Right forelimb (tissue), 1 donor: ENCODE results near the gene MMP23B.
"Not testable (repeated sequence)": the region's sequence is repeated elsewhere in the genome, so short reads cannot be mapped to it uniquely, and the experiment has no call there.

ENCODE experiments used
- DNase-seq: peaks from one replicate; pipeline ENCODE4 v3.0.0-alpha.2; 2018

The MMP23B gene

DNA sequence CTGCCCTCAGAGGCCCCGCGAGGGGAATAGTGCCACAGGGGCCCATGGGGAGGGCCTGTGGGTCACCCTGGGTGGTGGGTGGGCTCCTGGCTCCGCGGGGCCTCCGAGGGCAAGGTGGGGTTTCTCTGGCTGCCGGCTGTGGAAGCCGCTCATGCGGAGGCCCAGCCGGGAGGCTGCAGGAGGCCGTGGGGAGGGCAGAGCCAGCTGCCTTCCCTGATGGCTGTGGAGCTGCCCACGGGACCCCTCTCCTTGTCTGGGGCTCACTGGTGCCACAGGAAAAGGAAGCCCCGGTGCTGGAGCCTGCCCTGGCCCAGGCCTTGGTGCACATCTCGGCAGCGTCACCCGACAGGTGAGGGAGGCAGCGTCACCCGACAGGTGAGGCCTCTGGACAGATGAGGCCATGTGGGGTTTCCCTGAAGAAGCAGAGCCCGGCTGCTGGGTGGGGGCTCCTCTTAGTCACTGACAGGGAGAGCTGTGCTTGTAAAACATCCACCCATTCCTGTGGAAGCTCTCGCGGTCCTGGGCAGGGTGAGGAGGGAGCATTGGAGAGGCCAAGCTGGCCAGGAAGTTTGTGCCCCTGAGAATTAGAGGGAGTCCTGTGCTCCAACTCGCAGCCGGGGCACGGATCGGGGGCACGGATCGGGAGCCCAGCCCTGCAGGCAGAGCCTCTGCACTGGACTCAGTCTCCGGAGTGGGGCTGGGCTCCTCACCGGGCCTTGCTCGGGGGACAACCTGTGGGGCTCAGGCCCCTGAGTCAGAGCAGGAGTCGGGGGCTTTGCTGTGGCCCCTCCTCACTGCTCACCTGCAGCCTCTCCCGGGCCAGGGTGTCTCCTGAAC, 10.6 kb upstream of the MMP23B start:
- DNase-seq, result no peak

DNA sequence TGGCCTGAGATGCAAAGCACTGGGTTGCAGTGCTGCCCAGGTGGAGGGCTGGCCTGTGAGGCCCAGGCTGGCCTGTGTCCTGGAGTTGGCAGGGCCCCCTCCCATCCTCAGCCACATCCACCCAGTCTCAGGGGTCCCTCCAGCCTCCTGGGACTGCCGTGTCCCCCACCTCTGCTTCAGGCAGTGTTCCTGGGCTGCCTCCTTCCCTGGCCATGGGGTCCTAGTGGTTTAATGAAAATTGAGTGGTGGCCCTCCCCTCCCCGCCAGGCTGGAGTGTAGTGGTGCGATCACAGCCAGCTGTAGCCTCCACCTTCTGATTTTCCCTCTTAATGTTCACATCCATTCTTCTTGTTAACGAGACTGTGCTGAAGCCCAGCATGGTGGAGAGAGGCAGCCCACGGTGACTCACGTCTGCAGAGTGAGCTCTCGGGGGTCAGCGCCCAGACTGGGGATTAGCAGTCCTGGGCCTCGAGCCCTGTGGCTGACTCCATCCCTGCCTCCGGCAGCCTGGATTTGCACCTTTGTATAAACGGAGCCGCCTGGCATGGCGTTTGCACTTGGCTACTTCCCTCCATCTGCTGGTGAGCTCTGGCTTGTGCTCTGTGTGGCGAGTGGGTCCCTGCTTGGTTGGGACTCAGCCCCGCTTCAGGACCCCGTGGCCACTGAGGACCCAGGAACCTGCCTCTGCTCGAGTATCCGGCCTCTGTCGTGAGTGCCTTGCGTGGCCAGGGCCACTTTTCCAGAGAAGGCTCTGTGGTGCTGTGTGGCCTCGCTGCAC, 9.8 kb upstream of the MMP23B start:
- no peak for DNase-seq

DNA sequence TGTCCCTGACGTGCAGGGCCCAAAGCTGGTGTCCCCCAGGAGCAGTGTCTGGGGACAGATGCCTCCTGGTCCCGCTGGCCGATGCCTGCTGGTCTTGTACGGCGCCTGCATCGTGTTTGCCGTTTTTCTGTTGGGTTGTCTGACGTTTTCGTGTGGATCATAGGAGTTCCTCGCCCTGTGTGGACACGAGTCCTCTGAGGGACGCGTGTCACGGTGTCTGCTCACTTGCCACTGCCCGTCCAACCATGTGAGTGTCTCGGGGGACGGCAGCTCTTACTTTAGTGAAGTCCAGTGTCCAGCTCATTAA, 9.2 kb upstream of the MMP23B start:
- no peak for DNase-seq

DNA sequence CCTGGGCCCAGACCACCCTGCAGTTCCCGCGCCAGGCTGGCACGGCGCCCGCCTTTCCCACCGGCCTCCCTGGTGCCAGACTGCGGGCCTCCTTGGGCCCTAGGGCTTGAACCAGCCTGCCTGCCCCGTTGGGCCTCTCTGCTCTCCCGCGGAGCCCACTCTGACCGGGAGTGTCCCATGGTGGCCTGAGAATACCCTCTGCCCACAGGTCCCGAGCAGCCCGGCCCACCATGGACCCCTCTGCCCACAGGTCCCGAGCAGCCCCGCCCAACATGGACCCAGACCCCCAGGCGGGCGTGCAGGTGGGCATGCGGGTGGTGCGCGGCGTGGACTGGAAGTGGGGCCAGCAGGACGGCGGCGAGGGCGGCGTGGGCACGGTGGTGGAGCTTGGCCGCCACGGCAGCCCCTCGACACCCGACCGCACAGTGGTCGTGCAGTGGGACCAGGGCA, 8.8 kb upstream of the MMP23B start:
- DNase-seq, result no peak

DNA sequence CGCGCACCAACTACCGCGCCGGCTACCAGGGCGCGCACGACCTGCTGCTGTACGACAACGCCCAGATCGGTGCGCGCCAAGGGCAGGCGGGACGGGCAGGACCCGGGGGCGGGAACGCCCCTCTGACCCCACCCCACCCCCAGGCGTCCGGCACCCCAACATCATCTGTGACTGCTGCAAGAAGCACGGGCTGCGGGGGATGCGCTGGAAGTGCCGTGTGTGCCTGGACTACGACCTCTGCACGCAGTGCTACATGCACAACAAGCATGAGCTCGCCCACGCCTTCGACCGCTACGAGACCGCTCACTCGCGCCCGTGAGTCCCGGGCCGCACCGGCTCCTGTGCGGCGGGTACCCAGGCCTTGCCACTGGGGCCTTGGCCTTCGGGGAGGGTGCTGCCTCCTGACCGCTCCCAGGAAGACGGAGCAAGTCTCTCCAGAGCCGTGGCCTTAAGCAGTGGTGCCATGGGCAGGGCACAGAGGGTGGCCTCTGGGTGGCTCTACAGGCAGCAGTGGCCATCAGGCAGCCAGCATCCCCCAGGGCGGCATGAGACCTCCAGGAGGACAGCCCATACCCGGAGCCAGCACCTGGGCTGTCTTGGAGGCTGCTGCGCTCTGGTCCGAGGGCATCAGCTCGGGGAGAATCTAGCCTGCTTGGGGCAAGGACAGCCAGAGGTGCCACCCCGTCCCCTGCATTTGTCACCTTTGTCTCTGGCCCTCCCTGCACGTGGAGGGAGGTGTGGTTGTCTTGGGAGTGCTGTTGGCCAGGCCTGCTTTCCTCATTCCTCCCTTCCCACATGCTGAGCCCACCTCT, 8.1 kb upstream of the MMP23B start:
- peak; percentile 39 for DNase-seq

DNA sequence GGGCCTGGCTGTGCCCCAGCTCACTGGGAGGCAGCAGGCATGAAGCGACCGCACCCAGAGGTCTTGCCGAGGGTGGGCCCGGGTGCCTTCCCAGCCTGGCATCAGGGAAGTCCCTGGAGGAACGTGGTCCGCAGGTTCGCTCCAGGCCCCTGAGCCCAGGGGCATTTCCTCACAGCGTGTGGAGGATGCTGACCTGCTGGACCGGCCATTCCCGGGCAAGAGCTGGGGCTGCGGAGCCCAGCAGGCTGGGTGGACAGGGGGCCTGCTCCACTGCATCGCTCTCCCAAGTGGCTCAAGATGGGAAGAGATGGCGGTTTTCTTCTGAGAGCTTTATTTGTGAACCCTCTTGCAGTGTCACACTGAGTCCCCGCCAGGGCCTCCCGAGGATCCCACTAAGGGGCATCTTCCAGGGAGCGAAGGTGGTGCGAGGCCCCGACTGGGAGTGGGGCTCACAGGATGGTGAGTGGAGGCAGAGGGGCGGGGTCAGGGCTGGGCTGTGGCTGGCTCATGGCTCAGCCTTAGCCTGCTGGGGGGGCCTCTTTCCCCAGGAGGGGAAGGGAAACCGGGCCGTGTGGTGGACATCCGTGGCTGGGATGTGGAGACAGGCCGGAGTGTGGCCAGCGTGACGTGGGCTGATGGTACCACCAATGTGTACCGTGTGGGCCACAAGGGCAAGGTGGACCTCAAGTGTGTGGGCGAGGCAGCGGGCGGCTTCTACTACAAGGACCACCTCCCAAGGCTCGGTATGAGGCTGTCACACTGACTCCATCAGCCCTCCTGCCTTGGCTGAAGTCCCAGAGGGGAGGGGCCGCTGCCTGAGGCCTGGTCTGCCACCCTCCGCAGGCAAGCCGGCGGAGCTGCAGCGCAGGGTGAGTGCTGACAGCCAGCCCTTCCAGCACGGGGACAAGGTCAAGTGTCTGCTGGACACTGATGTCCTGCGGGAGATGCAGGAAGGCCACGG, 7.2 kb upstream of the MMP23B start:
- DNase-seq, result peak; percentile 64

DNA sequence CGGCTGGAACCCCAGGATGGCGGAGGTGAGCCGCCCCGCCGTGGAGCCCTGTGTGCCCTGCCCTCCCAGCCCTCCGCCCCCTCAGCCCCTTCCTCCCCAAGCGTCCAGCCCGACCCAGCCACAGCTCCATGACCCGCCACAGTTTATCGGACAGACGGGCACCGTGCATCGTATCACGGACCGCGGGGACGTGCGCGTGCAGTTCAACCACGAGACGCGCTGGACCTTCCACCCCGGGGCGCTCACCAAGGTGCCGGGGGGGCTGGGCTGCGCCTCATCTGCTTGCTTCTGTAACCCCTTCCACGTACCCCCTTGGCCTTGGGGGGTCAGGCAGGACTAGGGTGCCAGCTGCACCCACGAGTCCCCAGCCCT, 6.6 kb upstream of the MMP23B start:
- DNase-seq, result peak; percentile 44

DNA sequence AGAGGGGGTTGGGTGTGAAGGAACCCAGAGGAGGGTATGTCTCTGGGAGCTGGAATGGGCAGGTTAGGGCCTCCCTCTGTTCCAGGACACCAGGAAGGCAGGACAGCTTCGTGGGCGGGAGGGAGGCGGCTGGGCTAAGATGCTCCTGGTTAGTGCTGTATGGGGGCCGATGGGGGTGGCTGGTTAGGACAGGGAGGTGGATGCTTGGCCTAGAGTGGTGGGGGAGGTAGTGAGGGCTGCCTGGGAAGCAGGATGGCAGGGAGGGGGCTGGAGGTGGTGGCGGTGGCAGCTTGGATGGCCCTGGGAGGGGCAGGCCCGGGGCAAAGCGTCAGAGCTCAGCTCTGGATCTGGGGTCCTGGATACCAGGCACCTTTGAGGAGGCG, 6.2 kb upstream of the MMP23B start:
- DNase-seq, result peak; percentile 46

DNA sequence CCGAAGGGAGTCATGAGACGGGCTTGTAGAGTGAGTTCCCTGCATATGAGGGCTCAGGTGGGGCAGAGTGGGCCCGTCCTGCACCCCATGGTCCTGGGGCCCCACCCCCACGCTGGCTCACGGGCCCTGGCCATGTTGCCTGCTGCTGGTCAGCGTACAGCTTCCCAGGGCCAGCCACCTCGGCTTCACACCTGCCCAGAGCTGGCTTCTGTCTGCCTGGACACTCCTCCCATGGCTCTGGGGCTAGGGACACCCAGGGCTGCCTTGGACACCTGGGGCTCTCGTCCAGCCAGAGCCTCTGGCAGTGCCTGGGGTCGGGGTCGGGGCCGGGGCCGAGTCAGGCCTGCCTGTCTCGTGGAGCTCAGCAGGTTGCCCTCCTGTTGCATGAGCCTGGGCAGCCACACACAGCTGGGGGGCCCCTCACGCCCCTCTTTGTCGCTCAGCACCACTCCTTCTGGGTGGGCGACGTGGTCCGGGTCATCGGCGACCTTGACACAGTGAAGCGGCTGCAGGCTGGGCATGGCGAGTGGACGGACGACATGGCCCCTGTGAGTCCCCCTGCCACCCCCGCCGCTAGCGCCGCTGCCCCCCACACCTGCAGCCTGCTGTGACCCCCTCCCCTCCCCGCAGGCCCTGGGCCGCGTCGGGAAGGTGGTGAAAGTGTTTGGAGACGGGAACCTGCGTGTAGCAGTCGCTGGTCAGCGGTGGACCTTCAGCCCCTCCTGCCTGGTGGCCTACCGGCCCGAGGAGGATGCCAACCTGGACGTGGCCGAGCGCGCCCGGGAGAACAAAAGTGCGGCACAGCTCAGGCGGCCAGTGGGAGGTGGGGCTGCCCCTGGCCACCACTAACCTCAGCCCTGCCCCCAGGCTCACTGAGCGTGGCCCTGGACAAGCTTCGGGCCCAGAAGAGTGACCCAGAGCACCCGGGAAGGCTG, 5.5 kb upstream of the MMP23B start:
- DNase-seq, result peak; percentile 42

DNA sequence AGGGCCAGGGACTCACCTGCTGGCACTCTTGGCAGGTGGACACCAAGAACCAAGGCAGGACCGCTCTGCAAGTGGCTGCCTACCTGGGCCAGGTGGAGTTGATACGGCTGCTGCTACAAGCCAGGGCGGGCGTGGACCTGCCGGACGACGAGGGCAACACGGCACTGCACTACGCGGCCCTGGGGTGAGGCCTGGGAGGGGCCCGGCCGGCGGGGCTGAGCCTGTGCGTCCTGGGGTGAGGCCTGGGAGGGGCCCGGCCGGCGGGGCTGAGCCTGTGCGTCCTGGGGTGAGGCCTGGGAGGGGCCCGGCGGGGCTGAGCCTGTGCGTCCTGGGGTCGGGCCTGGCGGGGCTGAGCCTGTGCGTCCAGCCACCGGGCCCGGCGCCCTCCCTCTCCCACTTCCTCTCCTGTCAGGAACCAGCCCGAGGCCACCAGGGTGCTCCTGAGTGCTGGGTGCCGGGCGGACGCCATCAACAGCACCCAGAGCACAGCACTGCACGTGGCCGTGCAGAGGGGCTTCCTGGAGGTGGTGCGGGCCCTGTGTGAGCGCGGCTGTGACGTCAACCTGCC, 4.6 kb upstream of the MMP23B start:
- DNase-seq, result no peak

DNA sequence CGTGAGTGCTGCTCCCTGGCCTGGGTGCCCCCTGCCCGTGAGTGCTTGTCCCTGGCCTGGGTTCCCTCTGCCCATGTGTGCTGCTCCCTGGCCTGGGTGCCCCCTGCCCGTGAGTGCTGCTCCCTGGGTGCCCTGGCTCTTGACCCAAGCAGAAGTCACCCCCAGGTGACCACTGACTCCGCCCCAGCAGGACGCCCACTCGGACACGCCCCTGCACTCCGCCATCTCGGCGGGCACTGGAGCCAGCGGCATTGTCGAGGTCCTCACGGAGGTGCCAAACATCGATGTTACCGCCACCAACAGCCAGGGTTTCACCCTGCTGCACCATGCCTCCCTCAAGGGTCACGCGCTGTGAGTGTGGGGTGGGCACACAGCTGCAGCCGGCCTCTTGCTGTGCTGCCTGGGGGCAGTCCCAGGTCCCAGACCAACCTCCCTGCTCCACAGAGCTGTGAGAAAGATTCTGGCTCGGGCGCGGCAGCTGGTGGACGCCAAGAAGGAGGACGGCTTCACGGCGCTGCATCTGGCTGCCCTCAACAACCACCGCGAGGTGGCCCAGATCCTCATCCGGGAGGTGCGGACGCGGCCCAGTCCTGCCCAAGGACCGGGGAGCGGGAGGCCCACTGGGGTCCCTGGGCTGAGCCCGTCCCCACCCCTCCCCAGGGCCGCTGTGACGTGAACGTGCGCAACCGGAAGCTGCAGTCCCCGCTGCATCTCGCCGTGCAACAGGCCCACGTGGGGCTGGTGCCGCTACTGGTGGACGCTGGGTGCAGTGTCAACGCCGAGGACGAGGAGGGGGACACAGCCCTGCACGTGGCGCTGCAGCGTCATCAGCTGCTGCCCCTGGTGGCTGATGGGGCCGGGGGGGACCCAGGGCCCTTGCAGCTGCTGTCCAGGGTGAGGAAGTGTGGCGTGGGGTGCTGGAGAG, 3.9 kb upstream of the MMP23B start:
- DNase-seq, result peak; percentile 40

DNA sequence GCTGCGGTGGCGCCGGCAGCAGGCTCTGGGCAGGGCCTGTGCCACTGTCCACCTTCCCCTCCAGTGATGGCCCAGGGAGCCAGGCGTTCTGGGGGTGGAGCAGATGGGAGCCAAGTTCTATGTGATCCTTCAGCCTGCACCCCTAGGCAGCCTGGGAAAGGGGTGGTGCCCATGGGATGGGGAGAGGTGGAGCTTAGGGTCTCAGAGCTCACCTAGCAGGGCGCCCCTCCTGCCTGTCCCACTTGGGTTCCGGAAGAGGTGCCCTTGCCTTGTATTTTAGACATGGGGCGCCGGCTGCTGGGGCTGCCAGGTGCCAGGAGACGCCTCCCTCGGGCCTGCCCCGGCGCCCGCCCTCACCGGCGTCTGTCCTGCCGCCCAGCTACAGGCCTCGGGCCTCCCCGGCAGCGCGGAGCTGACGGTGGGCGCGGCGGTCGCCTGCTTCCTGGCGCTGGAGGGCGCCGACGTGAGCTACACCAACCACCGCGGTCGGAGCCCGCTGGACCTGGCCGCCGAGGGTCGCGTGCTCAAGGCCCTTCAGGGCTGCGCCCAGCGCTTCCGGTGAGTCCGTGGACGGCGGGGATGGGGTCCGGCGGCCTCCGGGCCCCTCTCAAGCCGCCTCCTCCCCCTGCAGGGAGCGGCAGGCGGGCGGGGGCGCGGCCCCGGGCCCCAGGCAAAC, 3.1 kb upstream of the MMP23B start:
- no peak for DNase-seq

DNA sequence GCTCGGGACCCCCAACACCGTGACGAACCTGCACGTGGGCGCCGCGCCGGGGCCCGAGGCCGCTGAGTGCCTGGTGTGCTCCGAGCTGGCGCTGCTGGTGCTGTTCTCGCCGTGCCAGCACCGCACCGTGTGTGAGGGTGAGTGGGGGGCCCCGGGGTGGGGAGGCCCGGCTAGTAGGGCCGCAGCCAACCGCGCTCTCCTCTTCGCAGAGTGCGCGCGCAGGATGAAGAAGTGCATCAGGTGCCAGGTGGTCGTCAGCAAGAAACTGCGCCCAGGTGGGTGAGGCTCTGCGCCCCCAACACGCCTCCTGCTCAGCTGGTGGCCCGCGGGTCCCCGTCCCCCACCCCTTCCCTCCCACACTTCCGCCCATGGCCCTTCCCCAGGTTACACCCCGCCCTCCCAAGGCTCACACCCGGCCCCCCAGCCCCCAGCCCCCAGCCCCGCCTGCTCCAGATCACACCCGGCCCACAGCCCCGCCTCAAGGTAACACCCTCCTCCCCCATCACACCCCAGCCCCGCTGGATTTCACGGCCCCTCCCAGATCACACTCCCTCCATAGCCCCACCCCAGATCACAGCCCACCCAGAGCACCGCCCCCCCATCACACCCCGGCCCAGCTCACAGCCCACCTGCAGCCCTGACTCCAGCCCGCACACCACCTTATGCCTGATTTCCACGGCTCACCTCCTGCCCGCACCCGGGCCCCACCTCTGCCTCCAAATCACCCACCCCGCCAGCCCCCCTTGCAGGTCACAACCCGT, 2.4 kb upstream of the MMP23B start:
- DNase-seq, result no peak

DNA sequence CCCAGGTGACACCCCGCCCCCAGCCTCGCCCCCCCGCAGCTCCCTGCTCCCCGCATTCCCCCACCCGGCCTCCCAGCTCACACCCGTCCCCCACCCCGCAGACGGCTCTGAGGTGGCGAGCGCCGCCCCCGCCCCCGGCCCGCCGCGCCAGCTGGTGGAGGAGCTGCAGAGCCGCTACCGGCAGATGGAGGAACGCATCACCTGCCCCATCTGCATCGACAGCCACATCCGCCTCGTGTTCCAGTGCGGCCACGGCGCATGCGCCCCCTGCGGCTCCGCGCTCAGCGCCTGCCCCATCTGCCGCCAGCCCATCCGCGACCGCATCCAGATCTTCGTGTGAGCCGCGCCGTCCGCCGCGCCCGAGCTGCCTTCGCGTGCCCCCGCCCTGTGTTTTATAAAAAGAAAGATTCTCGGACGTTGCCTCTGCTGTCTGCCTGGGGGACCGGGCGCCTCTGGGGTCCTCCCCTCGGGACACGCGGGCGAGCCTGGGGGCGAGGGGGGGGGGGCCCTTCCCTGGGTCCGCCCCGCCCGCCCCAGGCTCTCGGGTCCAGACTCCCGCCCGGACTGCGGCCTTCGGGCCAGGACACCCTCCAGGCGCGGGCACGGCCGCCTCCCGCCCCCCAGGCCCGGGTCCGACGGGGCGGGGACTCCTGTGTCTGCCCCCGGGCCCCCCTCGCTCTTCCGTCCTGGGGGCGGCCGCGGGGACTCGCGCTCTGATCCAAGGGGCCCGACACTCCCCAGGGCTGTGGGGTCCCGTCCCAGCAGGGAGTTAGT, 1.6 kb upstream of the MMP23B start:
- peak; percentile 94 for DNase-seq

DNA sequence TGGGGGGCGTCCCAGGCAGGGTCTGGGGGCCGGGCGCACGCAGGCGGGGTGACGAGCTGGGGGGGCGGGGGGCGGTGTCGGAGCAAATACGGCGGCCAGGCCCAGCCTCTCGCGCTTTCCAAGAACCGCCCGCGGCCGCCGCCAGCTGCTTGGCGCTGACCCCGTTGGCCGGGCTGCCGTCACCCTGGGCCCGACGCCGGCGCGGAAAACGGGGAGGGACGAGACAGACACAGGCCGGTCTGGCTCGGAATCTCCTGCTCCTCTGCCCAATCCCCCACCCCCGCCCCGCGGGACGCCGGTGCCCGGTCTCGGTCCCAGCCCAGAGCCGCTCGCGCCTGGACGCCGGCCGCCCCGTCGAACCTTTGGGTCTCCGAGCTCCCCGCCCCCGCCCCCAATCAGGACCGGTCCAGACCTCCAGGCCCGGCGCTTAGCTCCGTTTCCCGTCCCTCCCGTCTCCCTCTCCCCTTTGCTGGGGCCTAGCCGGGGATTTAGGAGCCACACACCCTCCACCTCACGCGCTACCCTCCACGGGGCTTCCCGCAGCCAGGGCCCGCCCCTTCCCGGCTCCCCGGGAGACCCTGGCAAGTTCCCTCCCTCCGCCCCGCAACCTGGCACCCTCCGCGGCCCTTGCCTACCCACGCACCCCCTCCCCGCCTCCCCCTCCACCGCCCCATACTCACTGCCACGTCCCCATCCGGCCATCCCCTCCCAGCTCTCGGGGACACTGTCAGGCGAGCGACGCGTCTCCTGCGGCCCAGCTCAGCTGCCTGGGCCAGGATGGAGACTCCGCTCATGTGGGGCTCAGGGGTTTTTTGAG, 800 bp upstream of the MMP23B start:
- peak; percentile 94 for DNase-seq

DNA sequence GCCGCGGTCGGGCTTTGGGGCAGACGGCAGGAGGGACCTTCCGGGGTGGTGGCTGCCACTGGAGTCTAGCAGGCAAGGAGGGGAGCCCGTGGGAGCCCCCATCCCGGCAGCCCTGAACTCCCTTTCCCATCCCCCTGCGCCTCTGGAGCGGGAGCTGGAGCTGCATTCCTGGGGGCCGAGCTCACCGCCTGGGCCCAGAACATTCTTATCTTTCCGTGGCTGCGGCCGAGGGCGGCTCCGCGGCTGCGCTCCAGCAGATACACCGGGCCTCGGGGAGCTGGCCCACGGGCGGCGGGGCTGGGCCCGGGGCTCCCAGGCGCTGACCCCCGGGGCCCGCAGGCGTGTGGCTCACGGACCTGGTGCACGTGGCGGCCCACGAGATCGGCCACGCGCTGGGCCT, 1.4 kb downstream of the MMP23B start:
- not testable (repeated sequence) for DNase-seq

DNA sequence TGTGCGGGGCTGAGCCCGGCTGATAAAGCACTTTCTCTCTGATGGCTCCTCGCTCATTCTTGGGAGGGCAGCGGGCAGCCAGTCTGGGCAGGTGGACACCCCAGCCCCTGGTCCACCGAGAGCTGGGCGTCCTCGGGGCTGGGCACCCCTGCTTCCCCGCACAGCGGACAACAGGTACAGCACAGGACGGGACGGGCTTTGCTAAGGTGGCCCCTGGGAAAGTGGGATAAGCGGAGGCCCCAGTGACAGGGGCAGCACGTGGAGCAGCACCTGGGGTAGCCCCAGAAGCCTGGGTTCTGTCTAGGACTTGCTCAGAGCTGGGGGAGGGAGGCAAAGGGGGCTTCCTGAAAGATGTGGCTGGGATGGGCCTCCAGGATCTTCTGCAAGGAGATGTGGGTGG, 2.6 kb downstream of the MMP23B start:
- peak; percentile 25 for DNase-seq
